Esophagus muscularis mucosa (tissue), 4 donors: ENCODE results near the gene ITIH1.

Experiments used
- EP300 ChIP-seq: sonication (generic); formaldehyde crosslinking; IDR thresholded peaks from one replicate; pipeline ENCODE4 v1.6.1; 2017; ENCODE audit warnings: antibody characterized with exemption
- POLR2A ChIP-seq: fragments of 450-650 bp; IDR thresholded peaks from one replicate; pipeline ENCODE4 v1.6.1; 2017; ENCODE audit warnings: antibody characterized with exemption, moderate library complexity, mild to moderate bottlenecking, low read depth
- POLR2AphosphoS5 ChIP-seq, 2 donors: sonication (generic); formaldehyde crosslinking; IDR thresholded peaks; one replicate each; pipeline ENCODE4 v1.6.1; 2017; ENCODE audit warnings: antibody characterized with exemption in 2 of 2
- TF ChIP-seq, protein P1 (sequence below), 3 experiments: fragments of 200-600 bp in 2 of 3; fragments of 450-650 bp in 1 of 3; sonication (generic) in 2 of 3; IDR thresholded peaks; one replicate each; pipeline ENCODE4 v1.5.1; 2017 to 2019; ENCODE audit warnings: antibody characterized with exemption in 3 of 3, mild to moderate bottlenecking in 2 of 3, moderate library complexity in 1 of 3

GRCh38 chr3:52835766-52836470 lies 58.5 kb downstream of the ITIH1 start:
- TF ChIP-seq, protein P1, sequence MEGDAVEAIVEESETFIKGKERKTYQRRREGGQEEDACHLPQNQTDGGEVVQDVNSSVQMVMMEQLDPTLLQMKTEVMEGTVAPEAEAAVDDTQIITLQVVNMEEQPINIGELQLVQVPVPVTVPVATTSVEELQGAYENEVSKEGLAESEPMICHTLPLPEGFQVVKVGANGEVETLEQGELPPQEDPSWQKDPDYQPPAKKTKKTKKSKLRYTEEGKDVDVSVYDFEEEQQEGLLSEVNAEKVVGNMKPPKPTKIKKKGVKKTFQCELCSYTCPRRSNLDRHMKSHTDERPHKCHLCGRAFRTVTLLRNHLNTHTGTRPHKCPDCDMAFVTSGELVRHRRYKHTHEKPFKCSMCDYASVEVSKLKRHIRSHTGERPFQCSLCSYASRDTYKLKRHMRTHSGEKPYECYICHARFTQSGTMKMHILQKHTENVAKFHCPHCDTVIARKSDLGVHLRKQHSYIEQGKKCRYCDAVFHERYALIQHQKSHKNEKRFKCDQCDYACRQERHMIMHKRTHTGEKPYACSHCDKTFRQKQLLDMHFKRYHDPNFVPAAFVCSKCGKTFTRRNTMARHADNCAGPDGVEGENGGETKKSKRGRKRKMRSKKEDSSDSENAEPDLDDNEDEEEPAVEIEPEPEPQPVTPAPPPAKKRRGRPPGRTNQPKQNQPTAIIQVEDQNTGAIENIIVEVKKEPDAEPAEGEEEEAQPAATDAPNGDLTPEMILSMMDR (IDR thresholded peaks at IDR 0.05) = no peak
- TF ChIP-seq POLR2A (no peak), POLR2AphosphoS5 (IDR thresholded peaks at IDR 0.05) (no peak), EP300 (no peak)
